ENCODE results near the gene KCNJ2.

KCNJ2 gene

DNA sequence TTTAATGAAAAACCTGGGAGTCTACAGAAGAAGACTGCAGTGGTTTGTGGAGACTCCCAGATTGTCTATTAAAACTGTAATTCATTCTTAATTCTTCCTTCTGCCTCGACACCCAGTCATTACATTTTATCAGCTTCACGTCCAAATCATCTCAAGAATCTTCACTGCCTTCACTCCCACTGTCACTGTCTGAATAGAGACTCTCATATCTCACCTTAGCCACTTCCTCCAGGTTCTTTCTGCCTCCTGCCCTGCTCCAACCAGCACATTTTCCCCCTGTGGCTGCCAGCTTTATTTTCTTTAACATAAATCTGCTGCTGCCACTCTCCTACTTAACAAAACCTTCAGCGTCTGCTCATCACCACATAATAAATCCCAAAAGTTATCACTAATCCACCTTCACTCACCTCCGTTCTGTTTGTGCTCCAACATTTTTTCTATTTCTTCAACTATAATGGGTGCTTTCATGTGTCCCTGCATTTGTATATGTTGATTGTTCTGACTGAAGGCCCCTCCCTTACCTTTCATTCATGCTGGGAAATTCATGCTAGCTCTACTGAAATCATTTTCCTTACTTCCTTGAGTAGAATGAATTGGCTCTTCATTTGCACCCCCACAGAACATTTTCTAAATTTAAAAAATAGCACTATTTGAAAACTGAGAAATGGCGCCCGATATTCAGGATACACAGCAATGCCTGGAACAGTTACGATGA is 38.9 kb downstream of the KCNJ2 start:
- peaks cover 0 to 2% of the 10 kb centered on the region in 2 donors for H3K9me3 ChIP-seq (replicated peaks in 1 of 2; ENCODE audit: control insufficient read depth in 2 of 2, insufficient read depth in 1 of 2, low read depth in 1 of 2, low read length in 2 of 2)
- H3K4ac ChIP-seq (ENCODE audit: low read length): no peak overlapping the region
- no peaks in the 10 kb centered on the region for H3K27me3 ChIP-seq (ENCODE audit: control insufficient read depth in 3 of 3, insufficient read depth in 3 of 3, low read depth in 1 of 3, low read length in 3 of 3)
- H3K9ac ChIP-seq (ENCODE audit: low read depth, low read length, poor library complexity): no peak overlapping the region
- H3K14ac ChIP-seq (ENCODE audit: low read length): no peak overlapping the region
- H3K4me3 ChIP-seq (ENCODE audit: low read length in 2 of 2): no peak overlapping the region
- no CpG with 5 or more reads among the region's 7 CpGs for WGBS, 2 donors (ENCODE audit: extremely low coverage in 2 of 2, insufficient read length in 2 of 2, insufficient replicate concordance in 1 of 2)
- H3K23ac ChIP-seq (ENCODE audit: low read depth, low read length, poor library complexity): no peak overlapping the region
- no peaks in the 10 kb centered on the region for H3K79me1 ChIP-seq (ENCODE audit: low read depth, low read length)
- no peak overlapping the region for H3K27ac ChIP-seq (replicated peaks; ENCODE audit: low read length)
- H2BK12ac ChIP-seq (ENCODE audit: low read length): no peak overlapping the region
- H2BK120ac ChIP-seq (ENCODE audit: low read depth, low read length): no peak overlapping the region
- no peak overlapping the region for H3K4me2 ChIP-seq (ENCODE audit: insufficient read depth, low read length, poor library complexity, severe bottlenecking)
- no peak overlapping the region for H2AK5ac ChIP-seq (ENCODE audit: low read depth, low read length)
- H4K91ac ChIP-seq (ENCODE audit: low read depth, low read length, poor library complexity): no peak overlapping the region
- H3K18ac ChIP-seq (ENCODE audit: low read length): no peak overlapping the region
- no peak for DNase-seq (ENCODE audit: low spot score)
- no peak overlapping the region for H2AFZ ChIP-seq (ENCODE audit: low read length)
- H3K4me1 ChIP-seq (ENCODE audit: control insufficient read depth in 2 of 2, insufficient read depth in 1 of 2, low read depth in 1 of 2, low read length in 2 of 2): no peaks in the 10 kb centered on the region
- no peak overlapping the region for H2BK5ac ChIP-seq (ENCODE audit: low read length)
- H3K36me3 ChIP-seq (replicated peaks in 1 of 2; ENCODE audit: control insufficient read depth in 2 of 2, insufficient read depth in 2 of 2, low read length in 2 of 2): no peaks in the 10 kb centered on the region
- no peak overlapping the region for H2BK15ac ChIP-seq (ENCODE audit: low read length)
- H4K8ac ChIP-seq (ENCODE audit: low read depth, low read length): no peak overlapping the region

DNA sequence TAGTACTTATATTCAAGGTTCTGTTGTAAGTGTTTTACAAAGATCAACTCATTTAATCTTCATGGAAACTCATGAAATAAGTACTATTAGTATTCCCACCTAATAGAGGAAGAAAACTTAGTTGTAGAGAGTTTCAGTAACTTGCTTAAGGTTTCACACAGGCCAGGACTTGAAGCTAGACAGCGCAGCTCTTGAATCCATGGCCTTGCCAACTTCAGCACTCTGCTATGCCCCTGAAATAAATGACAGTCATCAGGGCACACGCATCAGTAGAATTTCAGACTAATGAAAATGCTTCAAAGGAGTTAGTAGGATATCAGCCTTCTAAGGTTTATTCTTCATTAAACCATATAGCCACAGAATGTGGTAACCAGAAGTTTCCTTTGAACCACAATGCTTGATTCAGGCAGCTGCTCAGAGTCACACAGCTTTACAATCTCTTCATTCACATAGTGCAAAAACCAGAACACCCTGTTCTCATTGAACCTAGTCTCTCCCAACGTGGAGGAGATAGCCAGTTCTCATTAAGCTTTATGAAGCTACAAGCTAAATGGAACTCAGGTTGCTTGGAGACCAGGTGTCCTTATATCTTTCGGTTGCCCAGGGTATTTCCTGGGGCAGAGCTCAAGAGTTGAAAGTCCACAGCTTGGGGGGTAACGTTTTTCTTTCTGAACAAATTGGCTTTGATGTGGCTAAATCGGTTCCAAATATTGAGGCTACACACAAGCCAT is 39.7 kb downstream of the KCNJ2 start:
- no peak for DNase-seq (ENCODE audit: low spot score)
- no peak overlapping the region for H3K18ac ChIP-seq (ENCODE audit: low read length)
- no peaks in the 10 kb centered on the region for H3K36me3 ChIP-seq (replicated peaks in 1 of 2; ENCODE audit: control insufficient read depth in 2 of 2, insufficient read depth in 2 of 2, low read length in 2 of 2)
- no peak overlapping the region for H3K4ac ChIP-seq (ENCODE audit: low read length)
- no peak overlapping the region for H3K4me2 ChIP-seq (ENCODE audit: insufficient read depth, low read length, poor library complexity, severe bottlenecking)
- no peak overlapping the region for H3K23ac ChIP-seq (ENCODE audit: low read depth, low read length, poor library complexity)
- no peak overlapping the region for H3K4me3 ChIP-seq (ENCODE audit: low read length in 2 of 2)
- H4K8ac ChIP-seq (ENCODE audit: low read depth, low read length): no peak overlapping the region
- no peak overlapping the region for H2BK15ac ChIP-seq (ENCODE audit: low read length)
- H2BK120ac ChIP-seq (ENCODE audit: low read depth, low read length): no peak overlapping the region
- H2AFZ ChIP-seq (ENCODE audit: low read length): no peak overlapping the region
- no peak overlapping the region for H3K27ac ChIP-seq (replicated peaks; ENCODE audit: low read length)
- no peak overlapping the region for H2BK5ac ChIP-seq (ENCODE audit: low read length)
- H3K79me1 ChIP-seq (ENCODE audit: low read depth, low read length): no peaks in the 10 kb centered on the region
- no peaks in the 10 kb centered on the region for H3K4me1 ChIP-seq (ENCODE audit: control insufficient read depth in 2 of 2, insufficient read depth in 1 of 2, low read depth in 1 of 2, low read length in 2 of 2)
- H3K9me3 ChIP-seq (replicated peaks in 1 of 2; ENCODE audit: control insufficient read depth in 2 of 2, insufficient read depth in 1 of 2, low read depth in 1 of 2, low read length in 2 of 2): peaks cover 0 to 9% of the 10 kb centered on the region in 2 donors
- H3K27me3 ChIP-seq (ENCODE audit: control insufficient read depth in 3 of 3, insufficient read depth in 3 of 3, low read depth in 1 of 3, low read length in 3 of 3): no peaks in the 10 kb centered on the region
- no peak overlapping the region for H4K91ac ChIP-seq (ENCODE audit: low read depth, low read length, poor library complexity)
- no CpG with 5 or more reads among the region's 6 CpGs for WGBS, 2 donors (ENCODE audit: extremely low coverage in 2 of 2, insufficient read length in 2 of 2, insufficient replicate concordance in 1 of 2)
- no peak overlapping the region for H2BK12ac ChIP-seq (ENCODE audit: low read length)
- H2AK5ac ChIP-seq (ENCODE audit: low read depth, low read length): no peak overlapping the region
- no peak overlapping the region for H3K14ac ChIP-seq (ENCODE audit: low read length)
- no peak overlapping the region for H3K9ac ChIP-seq (ENCODE audit: low read depth, low read length, poor library complexity)

DNA sequence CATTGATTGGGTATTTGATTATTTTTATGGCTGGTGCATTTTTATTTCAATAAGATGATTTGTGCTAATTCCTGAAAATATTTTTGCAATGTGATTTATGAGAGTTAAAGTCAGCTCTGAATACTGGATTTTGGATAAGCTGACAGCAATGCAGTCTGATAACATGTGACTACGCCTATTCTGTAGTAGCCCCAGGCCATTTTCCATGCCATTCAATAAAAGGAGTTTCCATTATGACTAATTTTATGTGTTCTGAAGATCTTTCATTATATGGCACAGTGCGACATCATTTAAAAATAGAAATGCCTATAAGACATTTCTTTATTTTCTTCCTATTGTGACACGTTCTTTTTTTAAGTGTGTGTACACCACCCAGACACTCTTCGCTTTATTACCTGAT is 46.3 kb downstream of the KCNJ2 start:
- H2BK12ac ChIP-seq (ENCODE audit: low read length): no peak overlapping the region

DNA sequence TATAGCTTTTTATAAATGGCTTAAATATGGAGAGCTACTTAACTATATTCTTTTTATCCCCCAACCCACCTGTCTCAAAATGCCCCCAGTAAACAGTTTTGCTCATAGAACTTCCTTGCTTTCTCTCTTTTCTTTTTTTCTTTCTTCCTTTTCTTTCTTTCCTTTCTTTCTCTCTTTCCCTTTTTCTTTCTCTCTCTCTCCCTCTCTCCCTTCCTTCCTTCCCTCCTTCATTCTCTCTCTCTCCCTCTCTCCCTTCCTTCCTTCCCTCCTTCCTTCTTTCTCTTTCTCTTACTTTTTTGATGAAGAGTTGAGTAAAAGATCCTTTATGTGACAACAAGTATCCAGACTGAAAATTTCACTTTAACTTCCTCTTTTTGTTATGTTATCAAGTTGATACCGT is 48.2 kb downstream of the KCNJ2 start:
- Histone ChIP-seq H3K36me3 (replicated peaks in 1 of 2; ENCODE audit: control insufficient read depth in 2 of 2, insufficient read depth in 2 of 2, low read length in 2 of 2) (no peaks in the 10 kb centered on the region), H2AFZ (ENCODE audit: low read length) (no peak overlapping the region), H3K79me1 (ENCODE audit: low read depth, low read length) (no peaks in the 10 kb centered on the region), H3K9ac (ENCODE audit: low read depth, low read length, poor library complexity) (no peak overlapping the region), H3K27me3 (ENCODE audit: control insufficient read depth in 3 of 3, insufficient read depth in 3 of 3, low read depth in 1 of 3, low read length in 3 of 3) (no peaks in the 10 kb centered on the region), H3K4ac (ENCODE audit: low read length) (no peak overlapping the region), H3K18ac (ENCODE audit: low read length) (no peak overlapping the region), H2BK120ac (ENCODE audit: low read depth, low read length) (no peak overlapping the region), H3K4me1 (ENCODE audit: control insufficient read depth in 2 of 2, insufficient read depth in 1 of 2, low read depth in 1 of 2, low read length in 2 of 2) (no peaks in the 10 kb centered on the region), H2BK5ac (ENCODE audit: low read length) (no peak overlapping the region), H2BK15ac (ENCODE audit: low read length) (no peak overlapping the region), H4K8ac (ENCODE audit: low read depth, low read length) (no peak overlapping the region), H3K23ac (ENCODE audit: low read depth, low read length, poor library complexity) (no peak overlapping the region), H3K4me2 (ENCODE audit: insufficient read depth, low read length, poor library complexity, severe bottlenecking) (no peak overlapping the region), H3K27ac (replicated peaks; ENCODE audit: low read length) (no peak overlapping the region), H3K4me3 (ENCODE audit: low read length in 2 of 2) (no peak overlapping the region), H2AK5ac (ENCODE audit: low read depth, low read length) (no peak overlapping the region), H4K91ac (ENCODE audit: low read depth, low read length, poor library complexity) (no peak overlapping the region), H3K9me3 (replicated peaks in 1 of 2; ENCODE audit: control insufficient read depth in 2 of 2, insufficient read depth in 1 of 2, low read depth in 1 of 2, low read length in 2 of 2) (peaks cover 0 to 12% of the 10 kb centered on the region in 2 donors), H3K14ac (ENCODE audit: low read length) (no peak overlapping the region), H2BK12ac (ENCODE audit: low read length) (no peak overlapping the region)
- DNase-seq (ENCODE audit: low spot score): no peak
- WGBS, 2 donors (ENCODE audit: extremely low coverage in 2 of 2, insufficient read length in 2 of 2, insufficient replicate concordance in 1 of 2): no CpG with 5 or more reads among the region's 1 CpG

More for the DNA sequence above, 46.3 kb downstream of the KCNJ2 start:
- Histone ChIP-seq H2AK5ac (ENCODE audit: low read depth, low read length) (no peak overlapping the region), H2AFZ (ENCODE audit: low read length) (no peak overlapping the region), H3K27me3 (ENCODE audit: control insufficient read depth in 3 of 3, insufficient read depth in 3 of 3, low read depth in 1 of 3, low read length in 3 of 3) (no peaks in the 10 kb centered on the region), H3K4me3 (ENCODE audit: low read length in 2 of 2) (no peak overlapping the region), H4K8ac (ENCODE audit: low read depth, low read length) (no peak overlapping the region), H2BK5ac (ENCODE audit: low read length) (no peak overlapping the region), H3K9ac (ENCODE audit: low read depth, low read length, poor library complexity) (no peak overlapping the region), H3K4ac (ENCODE audit: low read length) (no peak overlapping the region), H3K4me1 (ENCODE audit: control insufficient read depth in 2 of 2, insufficient read depth in 1 of 2, low read depth in 1 of 2, low read length in 2 of 2) (no peaks in the 10 kb centered on the region), H3K18ac (ENCODE audit: low read length) (no peak overlapping the region), H3K9me3 (replicated peaks in 1 of 2; ENCODE audit: control insufficient read depth in 2 of 2, insufficient read depth in 1 of 2, low read depth in 1 of 2, low read length in 2 of 2) (peaks cover 0 to 12% of the 10 kb centered on the region in 2 donors), H3K14ac (ENCODE audit: low read length) (no peak overlapping the region), H2BK120ac (ENCODE audit: low read depth, low read length) (no peak overlapping the region), H3K23ac (ENCODE audit: low read depth, low read length, poor library complexity) (no peak overlapping the region), H2BK15ac (ENCODE audit: low read length) (no peak overlapping the region), H3K36me3 (replicated peaks in 1 of 2; ENCODE audit: control insufficient read depth in 2 of 2, insufficient read depth in 2 of 2, low read length in 2 of 2) (no peaks in the 10 kb centered on the region), H3K27ac (replicated peaks; ENCODE audit: low read length) (no peak overlapping the region), H3K4me2 (ENCODE audit: insufficient read depth, low read length, poor library complexity, severe bottlenecking) (no peak overlapping the region), H4K91ac (ENCODE audit: low read depth, low read length, poor library complexity) (no peak overlapping the region), H3K79me1 (ENCODE audit: low read depth, low read length) (no peaks in the 10 kb centered on the region)
- no peak for DNase-seq (ENCODE audit: low spot score)
- no CpG with 5 or more reads among the region's 4 CpGs for WGBS, 2 donors (ENCODE audit: extremely low coverage in 2 of 2, insufficient read length in 2 of 2, insufficient replicate concordance in 1 of 2)

Measured in neuronal stem cell (in vitro differentiated cells).